Neutrophil (primary cell): ENCODE data around the gene RPTOR.

ENCODE experiments used
- H3K27ac ChIP-seq: fragments of 200-600 bp; sonication (generic); 2 replicates; pipeline ENCODE4 v1.5.1; 2016; ENCODE audit warnings: mild to moderate bottlenecking, moderate library complexity
- H3K27me3 ChIP-seq: fragments of 200-600 bp; sonication (generic); 2 replicates; pipeline ENCODE4 v1.6.0; 2016; ENCODE audit warnings: mild to moderate bottlenecking
- H3K36me3 ChIP-seq: fragments of 200-600 bp; sonication (generic); 2 replicates; pipeline ENCODE4 v1.5.1; 2017
- H3K4me1 ChIP-seq, 2 experiments: fragments of 200-600 bp in 1 of 2; sonication (generic) in 1 of 2; 1 replicate in 1 of 2; 2 replicates in 1 of 2; pipeline versions ENCODE4 v1.5.1 to v1.6.1; 2013 to 2016; ENCODE audit warnings: low read depth in 1 of 2, low read length in 1 of 2, mild to moderate bottlenecking in 1 of 2, moderate library complexity in 1 of 2; ENCODE audit not compliant: control insufficient read depth in 1 of 2, insufficient read depth in 1 of 2
- H3K4me3 ChIP-seq, 2 experiments: fragments of 200-600 bp in 1 of 2; sonication (generic) in 1 of 2; 1 replicate in 1 of 2; 2 replicates in 1 of 2; pipeline ENCODE4 v1.5.1; 2013 to 2016; ENCODE audit warnings: low read depth in 1 of 2, low read length in 1 of 2, mild to moderate bottlenecking in 1 of 2, moderate library complexity in 1 of 2
- H3K9me3 ChIP-seq: fragments of 200-600 bp; sonication (generic); 2 replicates; pipeline ENCODE4 v1.5.1; 2016
- TF ChIP-seq, protein P1 (sequence below): fragments of 200-600 bp; sonication (generic); IDR thresholded peaks from 2 replicates; pipeline ENCODE4 v1.5.1; 2016; ENCODE audit warnings: antibody characterized with exemption

RPTOR gene

GRCh38 chr17:80876950-80877728 lies 332.5 kb downstream of the RPTOR start:
- H3K27ac ChIP-seq = no peak overlapping the region
- no peaks in the 10 kb centered on the region for H3K36me3 ChIP-seq
- TF ChIP-seq, protein P1, sequence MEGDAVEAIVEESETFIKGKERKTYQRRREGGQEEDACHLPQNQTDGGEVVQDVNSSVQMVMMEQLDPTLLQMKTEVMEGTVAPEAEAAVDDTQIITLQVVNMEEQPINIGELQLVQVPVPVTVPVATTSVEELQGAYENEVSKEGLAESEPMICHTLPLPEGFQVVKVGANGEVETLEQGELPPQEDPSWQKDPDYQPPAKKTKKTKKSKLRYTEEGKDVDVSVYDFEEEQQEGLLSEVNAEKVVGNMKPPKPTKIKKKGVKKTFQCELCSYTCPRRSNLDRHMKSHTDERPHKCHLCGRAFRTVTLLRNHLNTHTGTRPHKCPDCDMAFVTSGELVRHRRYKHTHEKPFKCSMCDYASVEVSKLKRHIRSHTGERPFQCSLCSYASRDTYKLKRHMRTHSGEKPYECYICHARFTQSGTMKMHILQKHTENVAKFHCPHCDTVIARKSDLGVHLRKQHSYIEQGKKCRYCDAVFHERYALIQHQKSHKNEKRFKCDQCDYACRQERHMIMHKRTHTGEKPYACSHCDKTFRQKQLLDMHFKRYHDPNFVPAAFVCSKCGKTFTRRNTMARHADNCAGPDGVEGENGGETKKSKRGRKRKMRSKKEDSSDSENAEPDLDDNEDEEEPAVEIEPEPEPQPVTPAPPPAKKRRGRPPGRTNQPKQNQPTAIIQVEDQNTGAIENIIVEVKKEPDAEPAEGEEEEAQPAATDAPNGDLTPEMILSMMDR = no peak
- H3K9me3 ChIP-seq = no peaks in the 10 kb centered on the region
- no peak overlapping the region for H3K4me3 ChIP-seq
- no peaks in the 10 kb centered on the region for H3K27me3 ChIP-seq
- H3K4me1 ChIP-seq = peaks cover 7 to 18% of the 10 kb centered on the region in 2 experiments

DNA sequence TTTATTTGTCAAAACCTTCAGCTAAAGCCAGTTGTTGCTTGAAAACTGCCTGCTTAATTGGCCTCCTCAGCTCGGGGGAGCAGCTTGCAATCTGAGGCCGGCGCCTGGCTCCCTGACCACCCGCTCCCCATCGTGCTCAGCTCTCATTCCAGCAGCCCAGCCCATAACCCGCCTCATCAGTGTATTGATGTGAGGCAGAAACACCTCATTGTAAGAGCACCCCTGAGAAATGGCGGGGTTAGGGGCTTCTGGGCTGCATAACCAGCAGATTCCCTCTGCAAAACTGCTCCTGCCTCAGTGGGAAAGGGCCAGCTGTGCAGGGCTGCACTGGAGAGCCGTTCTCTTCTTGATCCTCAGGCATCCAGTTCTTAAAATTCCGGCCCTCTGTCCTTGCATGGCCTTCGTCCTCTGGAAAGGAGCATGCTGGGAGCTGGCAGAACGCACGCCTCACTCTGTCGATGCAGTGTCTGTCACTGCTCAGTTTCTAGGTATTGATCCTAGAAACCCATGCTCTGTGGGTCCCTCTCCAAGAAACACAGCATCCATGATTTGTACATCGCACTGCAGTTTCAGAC lies 333.2 kb downstream of the RPTOR start:
- Histone ChIP-seq H3K9me3 (no peaks in the 10 kb centered on the region), H3K36me3 (no peaks in the 10 kb centered on the region), H3K27me3 (no peaks in the 10 kb centered on the region), H3K27ac (no peak overlapping the region), H3K4me1 (peaks cover 5 to 11% of the 10 kb centered on the region in 2 experiments), H3K4me3 (no peak overlapping the region)
- TF ChIP-seq, protein P1 = no peak

GRCh38 chr17:80878876-80879722 lies 334.5 kb downstream of the RPTOR start:
- Histone ChIP-seq H3K4me1 (no peaks in the 10 kb centered on the region), H3K9me3 (no peaks in the 10 kb centered on the region), H3K36me3 (no peaks in the 10 kb centered on the region), H3K4me3 (no peak overlapping the region), H3K27me3 (no peaks in the 10 kb centered on the region), H3K27ac (no peak overlapping the region)
- TF ChIP-seq, protein P1 = no peak

DNA sequence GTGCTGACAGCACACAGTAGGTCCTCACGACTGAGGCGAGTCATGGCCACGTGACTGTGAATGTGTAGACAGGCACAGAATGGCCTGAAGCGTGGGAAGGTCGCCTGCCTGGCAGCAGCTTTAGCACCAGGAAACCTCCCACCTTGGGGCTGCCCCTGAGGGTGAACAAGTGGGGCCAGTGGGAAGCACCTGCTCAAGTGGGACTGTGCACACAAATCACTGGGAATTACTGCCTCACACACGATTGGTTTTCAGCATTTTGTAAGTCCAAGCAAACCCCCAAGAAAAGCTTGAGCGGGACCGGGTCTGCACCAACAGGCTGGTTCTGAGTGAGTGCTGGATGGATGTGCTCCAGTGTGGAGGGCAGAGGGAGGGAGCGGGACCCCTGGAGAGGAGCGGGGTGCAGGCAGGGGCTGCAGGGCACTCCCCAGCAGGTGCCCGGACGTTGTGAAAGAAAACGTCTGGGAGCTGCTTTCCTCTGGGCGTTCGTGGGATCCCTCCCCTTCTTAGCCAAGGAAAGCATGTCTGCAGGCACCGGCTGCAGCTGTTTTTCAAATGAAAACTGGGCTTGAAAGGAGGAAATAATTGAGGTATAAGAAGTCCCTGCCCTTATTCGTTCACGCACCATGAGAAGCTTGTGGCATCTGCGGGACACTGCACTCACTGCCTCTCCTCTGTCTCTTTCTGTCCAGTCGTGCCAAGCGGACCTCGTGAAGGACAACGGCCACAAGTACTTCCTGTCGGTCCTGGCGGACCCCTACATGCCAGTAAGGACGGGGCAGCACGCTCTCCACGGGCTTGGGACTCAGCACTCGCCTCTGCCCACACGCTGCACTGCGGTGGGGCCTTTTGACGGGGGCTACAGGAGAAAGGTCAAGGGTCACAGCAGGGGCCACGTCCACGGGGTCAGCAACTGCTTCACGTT lies 335.3 kb downstream of the RPTOR start:
- no peaks in the 10 kb centered on the region for H3K4me1 ChIP-seq
- no peak overlapping the region for H3K27ac ChIP-seq
- TF ChIP-seq, protein P1 = no peak
- H3K9me3 ChIP-seq = no peaks in the 10 kb centered on the region
- peaks cover 5% of the 10 kb centered on the region for H3K36me3 ChIP-seq
- H3K27me3 ChIP-seq = no peaks in the 10 kb centered on the region
- H3K4me3 ChIP-seq = no peak overlapping the region

GRCh38 chr17:80880648-80880985 lies 336.0 kb downstream of the RPTOR start:
- Histone ChIP-seq H3K9me3 (no peaks in the 10 kb centered on the region), H3K27ac (no peak overlapping the region), H3K4me3 (no peak overlapping the region), H3K36me3 (peaks cover 8% of the 10 kb centered on the region), H3K27me3 (no peaks in the 10 kb centered on the region), H3K4me1 (no peaks in the 10 kb centered on the region)
- TF ChIP-seq, protein P1 = no peak
